ENCODE results near the gene FOXN3. TPM values are rescaled to one million over a fixed set of nuclear protein-coding genes. Genes with fewer than 3 reads are reported as not detected.
A peak's percentile ranks its signal among the peaks of the same experiment; 100 is the strongest.

Gene FOXN3
- total RNA-seq, 6 experiments from 2014 or later: 31.9 to 43.4 (median 37.9) TPM

GRCh38 chr14:89340200-89341181 lies 76.5 kb downstream of the FOXN3 start:
- peak overlapping the region; percentile 8; the same call in 1 of the 2 replicates for H3K27ac Mint-ChIP-seq
- no peak overlapping the region for H3K4me3 Mint-ChIP-seq

GRCh38 chr14:89339579-89339978 lies 77.5 kb downstream of the FOXN3 start:
- Mint-ChIP-seq H3K27ac (peak overlapping the region; percentile 8; the same call in 1 of the 2 replicates), H3K4me1 (ENCODE audit: low read depth) (peaks cover 34% of the 10 kb centered on the region), H3K36me3 (ENCODE audit: low read depth) (no peaks in the 10 kb centered on the region), H3K9me3 (no peaks in the 10 kb centered on the region), H3K4me3 (no peak overlapping the region), H3K27me3 (ENCODE audit: insufficient read depth) (no peaks in the 10 kb centered on the region)
- DNase-seq: no peak
- no peak for TF ChIP-seq CTCF (IDR thresholded peaks at IDR 0.05)

More at GRCh38 chr14:89340200-89341181, 76.5 kb downstream of the FOXN3 start:
- no peaks in the 10 kb centered on the region for H3K36me3 Mint-ChIP-seq (ENCODE audit: low read depth)
- H3K27me3 Mint-ChIP-seq (ENCODE audit: insufficient read depth): no peaks in the 10 kb centered on the region
- peaks cover 34% of the 10 kb centered on the region for H3K4me1 Mint-ChIP-seq (ENCODE audit: low read depth)
- DNase-seq: no peak
- H3K9me3 Mint-ChIP-seq: no peaks in the 10 kb centered on the region
- TF ChIP-seq CTCF (IDR thresholded peaks at IDR 0.05): no peak

GRCh38 chr14:89339158-89339557 lies 77.9 kb downstream of the FOXN3 start:
- no peaks in the 10 kb centered on the region for H3K9me3 Mint-ChIP-seq
- TF ChIP-seq CTCF (IDR thresholded peaks at IDR 0.05): no peak
- DNase-seq: no peak
- peaks cover 34% of the 10 kb centered on the region for H3K4me1 Mint-ChIP-seq (ENCODE audit: low read depth)
- H3K27ac Mint-ChIP-seq: no peak overlapping the region
- no peaks in the 10 kb centered on the region for H3K27me3 Mint-ChIP-seq (ENCODE audit: insufficient read depth)
- 0 out of 2 replicates have a peak, but pooled peaks cover under 1% of the 10 kb centered on the region for H3K36me3 Mint-ChIP-seq (ENCODE audit: low read depth)
- no peak overlapping the region for H3K4me3 Mint-ChIP-seq

- Mint-ChIP-seq H3K4me3 (no peak overlapping the region), H3K27ac (no peak overlapping the region), H3K27me3 (ENCODE audit: insufficient read depth) (no peaks in the 10 kb centered on the region), H3K9me3 (no peaks in the 10 kb centered on the region), H3K36me3 (ENCODE audit: low read depth) (0 out of 2 replicates have a peak, but pooled peaks cover 5% of the 10 kb centered on the region), H3K4me1 (ENCODE audit: low read depth) (peaks cover 46% of the 10 kb centered on the region)
- TF ChIP-seq CTCF (IDR thresholded peaks at IDR 0.05): no peak
- no peak for DNase-seq
These were observed 80.7 kb downstream of the FOXN3 start for GRCh38 chr14:89336338-89336737.

GRCh38 chr14:89332031-89332430 lies 85.0 kb downstream of the FOXN3 start:
- Mint-ChIP-seq H3K27me3 (ENCODE audit: insufficient read depth) (no peaks in the 10 kb centered on the region; the same call in 1 of the 2 replicates), H3K36me3 (ENCODE audit: low read depth) (0 out of 2 replicates have a peak, but pooled peaks cover 5% of the 10 kb centered on the region), H3K4me1 (ENCODE audit: low read depth) (peaks cover 51% of the 10 kb centered on the region), H3K27ac (no peak overlapping the region), H3K9me3 (no peaks in the 10 kb centered on the region), H3K4me3 (no peak overlapping the region)
- DNase-seq: no peak
- no peak for TF ChIP-seq CTCF (IDR thresholded peaks at IDR 0.05)

Measured in HFFc6 (cell line).